Central memory CD8-positive, alpha-beta T cell (primary cell): ENCODE measurements around the gene ZNF112.
"Not testable (repeated sequence)": the region's sequence is repeated elsewhere in the genome, so short reads cannot be mapped to it uniquely, and the experiment has no call there.

ENCODE experiments used
- ATAC-seq: fragments of 150-1000 bp; cut with Tn5 transposase; replicated peaks from 2 replicates; pipeline ENCODE4 v1.10.0; 2022; ENCODE audit warnings: mild to moderate bottlenecking, moderate FRiP score, moderate number of reproducible peaks; ENCODE audit not compliant: poor library complexity, severe bottlenecking; ENCODE audit errors: extremely low read depth
- DNase-seq, 2 donors: peaks; one replicate each; pipeline ENCODE4 v3.0.0; 2021; ENCODE audit warnings: low spot score in 2 of 2
- H3K27ac Mint-ChIP-seq: one replicate; pipeline ENCODE4 v1.8.0; 2022; ENCODE audit warnings: low read depth, mild to moderate bottlenecking, moderate library complexity, mixed read lengths
- H3K27me3 Mint-ChIP-seq: one replicate; pipeline ENCODE4 v1.8.0; 2022; ENCODE audit warnings: mixed read lengths
- H3K36me3 Mint-ChIP-seq: one replicate; pipeline ENCODE4 v1.8.0; 2022; ENCODE audit warnings: mild to moderate bottlenecking, moderate library complexity, mixed read lengths; ENCODE audit not compliant: insufficient read depth
- H3K4me1 Mint-ChIP-seq: one replicate; pipeline ENCODE4 v1.8.0; 2022; ENCODE audit warnings: mixed read lengths
- H3K4me3 Mint-ChIP-seq: one replicate; pipeline ENCODE4 v1.8.0; 2022; ENCODE audit warnings: mild to moderate bottlenecking, moderate library complexity, mixed read lengths
- H3K9me3 Mint-ChIP-seq: one replicate; pipeline ENCODE4 v1.8.0; 2022; ENCODE audit warnings: mixed read lengths

ZNF112 gene

GRCh38 chr19:44356383-44357111 is at the start of gene ZNF112:
TSS of gene ZNF112 (minus strand) at chr19:44356680. CDS start at chr19:44340539, 16,141 bp downstream.
- H3K27ac Mint-ChIP-seq = no peak within 1 kb of the TSS
- no peaks in the 10 kb centered on the region for H3K27me3 Mint-ChIP-seq
- no peaks in the 10 kb centered on the region for H3K4me1 Mint-ChIP-seq
- H3K9me3 Mint-ChIP-seq = peaks cover 21% of the 10 kb centered on the region
- no peaks in the 10 kb centered on the region for H3K36me3 Mint-ChIP-seq
- no peak for DNase-seq
- no peak for ATAC-seq
- peak within 1 kb of the TSS; percentile 19 for H3K4me3 Mint-ChIP-seq

- peaks cover 6% of the 10 kb centered on the region for H3K4me1 Mint-ChIP-seq
- no peaks in the 10 kb centered on the region for H3K27me3 Mint-ChIP-seq
- H3K9me3 Mint-ChIP-seq = peaks cover 21% of the 10 kb centered on the region
- peak within 1 kb of the TSS; percentile 49 for H3K27ac Mint-ChIP-seq
- H3K4me3 Mint-ChIP-seq = peak within 1 kb of the TSS; percentile 69
- H3K36me3 Mint-ChIP-seq = peaks cover 5% of the 10 kb centered on the region
- peak in 1 of 2 donors; percentile 13 for DNase-seq
- ATAC-seq = no peak
Measured at GRCh38 chr19:44401139-44402115, 44.9 kb upstream of the ZNF112 start, which contains the start of gene ZNF285. TSS of gene ZNF285 (minus strand) at chr19:44401608. CDS start at chr19:44397213, 4,395 bp downstream.

- not testable (repeated sequence) for H3K4me3 Mint-ChIP-seq, H3K27ac Mint-ChIP-seq, H3K27me3 Mint-ChIP-seq, DNase-seq, H3K4me1 Mint-ChIP-seq, ATAC-seq, H3K36me3 Mint-ChIP-seq
- H3K9me3 Mint-ChIP-seq = peaks cover 26% of the 10 kb centered on the region
Measured at GRCh38 chr19:44389268-44389667, 32.8 kb upstream of the ZNF112 start.

GRCh38 chr19:44374789-44375188 is 18.3 kb upstream of the ZNF112 start:
- H3K4me1 Mint-ChIP-seq = no peaks in the 10 kb centered on the region
- ATAC-seq (no peak), DNase-seq (no peak)
- no peak overlapping the region for H3K27ac Mint-ChIP-seq
- peaks cover 13% of the 10 kb centered on the region for H3K9me3 Mint-ChIP-seq
- H3K36me3 Mint-ChIP-seq = no peaks in the 10 kb centered on the region
- no peaks in the 10 kb centered on the region for H3K27me3 Mint-ChIP-seq
- no peak overlapping the region for H3K4me3 Mint-ChIP-seq

GRCh38 chr19:44371815-44372480 is 15.5 kb upstream of the ZNF112 start:
- Mint-ChIP-seq H3K9me3 (peaks cover 19% of the 10 kb centered on the region), H3K27ac (no peak overlapping the region), H3K4me3 (no peak overlapping the region), H3K27me3 (no peaks in the 10 kb centered on the region), H3K36me3 (no peaks in the 10 kb centered on the region), H3K4me1 (no peaks in the 10 kb centered on the region)
- DNase-seq (no peak), ATAC-seq (no peak)

GRCh38 chr19:44367024-44367423 is 10.5 kb upstream of the ZNF112 start:
- Mint-ChIP-seq H3K27ac (no peak overlapping the region), H3K9me3 (peaks cover 16% of the 10 kb centered on the region), H3K4me3 (no peak overlapping the region), H3K36me3 (no peaks in the 10 kb centered on the region), H3K27me3 (no peaks in the 10 kb centered on the region), H3K4me1 (no peaks in the 10 kb centered on the region)
- ATAC-seq = no peak
- no peak for DNase-seq

GRCh38 chr19:44346556-44346955 is 9.9 kb downstream of the ZNF112 start:
- no peak overlapping the region for H3K4me3 Mint-ChIP-seq
- no peaks in the 10 kb centered on the region for H3K4me1 Mint-ChIP-seq
- H3K36me3 Mint-ChIP-seq = no peaks in the 10 kb centered on the region
- peaks cover 10% of the 10 kb centered on the region for H3K27me3 Mint-ChIP-seq
- H3K9me3 Mint-ChIP-seq = peaks cover 14% of the 10 kb centered on the region
- no peak for ATAC-seq
- H3K27ac Mint-ChIP-seq = no peak overlapping the region
- DNase-seq = no peak

- Mint-ChIP-seq H3K27me3 (peaks cover 10% of the 10 kb centered on the region), H3K36me3 (no peaks in the 10 kb centered on the region), H3K4me3 (no peak overlapping the region), H3K27ac (no peak overlapping the region), H3K4me1 (no peaks in the 10 kb centered on the region), H3K9me3 (peaks cover 13% of the 10 kb centered on the region)
- ATAC-seq = no peak
- DNase-seq = no peak
Measured at GRCh38 chr19:44345959-44346358, 10.5 kb downstream of the ZNF112 start.

GRCh38 chr19:44344255-44344654 is 12.2 kb downstream of the ZNF112 start:
- H3K27me3 Mint-ChIP-seq = peaks cover 10% of the 10 kb centered on the region
- H3K36me3 Mint-ChIP-seq = no peaks in the 10 kb centered on the region
- DNase-seq (no peak), ATAC-seq (no peak)
- H3K4me1 Mint-ChIP-seq = no peaks in the 10 kb centered on the region
- no peak overlapping the region for H3K27ac Mint-ChIP-seq
- H3K9me3 Mint-ChIP-seq = peaks cover 13% of the 10 kb centered on the region
- no peak overlapping the region for H3K4me3 Mint-ChIP-seq

- Mint-ChIP-seq H3K4me3 (no peak overlapping the region), H3K27ac (no peak overlapping the region), H3K9me3 (peaks cover 14% of the 10 kb centered on the region), H3K36me3 (no peaks in the 10 kb centered on the region), H3K27me3 (no peaks in the 10 kb centered on the region), H3K4me1 (no peaks in the 10 kb centered on the region)
- no peak for DNase-seq
- no peak for ATAC-seq
Measured at GRCh38 chr19:44341794-44342193, 14.7 kb downstream of the ZNF112 start.

GRCh38 chr19:44334639-44335038 is 21.8 kb downstream of the ZNF112 start:
- Mint-ChIP-seq H3K27me3 (peaks cover 14% of the 10 kb centered on the region), H3K9me3 (peaks cover 29% of the 10 kb centered on the region)
- not testable (repeated sequence) for ATAC-seq, H3K4me3 Mint-ChIP-seq, H3K4me1 Mint-ChIP-seq, DNase-seq, H3K27ac Mint-ChIP-seq, H3K36me3 Mint-ChIP-seq

GRCh38 chr19:44332145-44332544 is 24.3 kb downstream of the ZNF112 start:
- Mint-ChIP-seq H3K36me3 (no peaks in the 10 kb centered on the region), H3K27ac (no peak overlapping the region), H3K9me3 (peaks cover 36% of the 10 kb centered on the region), H3K4me3 (no peak overlapping the region), H3K4me1 (no peaks in the 10 kb centered on the region), H3K27me3 (peaks cover 35% of the 10 kb centered on the region)
- ATAC-seq (no peak), DNase-seq (no peak)
